Stimulated activated CD4-positive, alpha-beta T cell treated with anti-CD3 and anti-CD28 coated beads, Interleukin-1b, Interleukin-23, amount 100 ng/mL, for 48 hours (primary cell): ENCODE results near the gene NTNG2.

Experiments used
- DNase-seq: peaks from one replicate; pipeline ENCODE4 v3.0.0-alpha.2; 2020

The NTNG2 gene

DNA sequence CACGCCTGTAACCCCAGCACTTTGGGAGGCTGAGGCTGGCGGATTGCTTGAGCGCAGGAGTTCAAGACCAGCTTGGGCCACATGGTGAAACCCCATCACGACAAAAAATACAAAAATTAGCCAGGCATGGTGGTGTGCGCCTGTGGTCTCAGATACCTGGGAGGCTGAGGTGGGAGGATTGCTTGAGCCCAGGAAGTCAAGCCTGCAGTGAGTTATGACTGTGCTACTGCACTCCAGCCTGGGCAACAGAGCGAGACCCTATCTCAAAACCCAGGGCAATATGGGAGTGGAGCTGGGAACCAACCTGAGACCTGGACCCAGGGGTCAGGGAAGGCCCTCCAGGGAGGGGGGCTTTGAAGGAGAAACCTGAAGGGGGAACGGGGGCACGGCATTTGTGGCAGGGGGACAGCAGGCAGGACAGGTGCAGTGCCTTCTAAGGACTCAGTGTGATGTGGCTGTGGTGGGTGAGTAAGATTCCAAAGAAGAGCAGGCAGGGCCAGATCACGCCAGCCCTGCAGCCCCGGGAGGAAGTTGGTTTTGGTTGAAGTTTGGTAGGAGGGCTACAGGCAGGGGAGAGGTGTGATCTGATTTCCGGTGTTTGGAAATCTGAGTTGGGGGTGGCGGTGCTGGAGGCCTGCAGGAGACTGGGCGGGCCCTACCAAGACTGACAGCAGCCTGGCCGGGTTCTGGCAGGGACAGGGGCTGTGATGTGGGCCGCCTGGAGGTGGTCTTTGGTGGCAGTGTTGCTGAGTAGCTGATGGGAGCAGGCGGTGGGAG, 46.2 kb downstream of the NTNG2 start:
- DNase-seq, result peak; percentile 5

DNA sequence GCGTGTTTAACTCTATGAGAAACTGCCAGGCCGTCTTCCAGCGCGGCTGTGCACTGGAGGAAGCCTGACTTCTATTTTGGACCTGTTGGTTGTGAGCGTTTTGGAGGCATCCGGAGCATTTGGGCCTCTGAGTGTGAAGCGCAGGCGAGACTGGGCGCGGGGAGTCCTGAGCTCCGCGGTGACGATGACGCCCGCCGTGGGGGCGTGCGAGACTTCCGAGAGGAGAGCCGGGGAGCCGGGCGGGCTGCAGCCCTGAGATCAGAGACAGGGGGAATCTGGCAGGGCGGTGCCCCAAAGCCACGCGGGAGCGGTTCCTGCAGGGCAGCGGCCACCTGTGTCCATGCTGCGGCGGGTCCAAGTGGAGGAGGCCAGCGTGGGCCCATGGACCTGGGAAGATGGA, 47.4 kb downstream of the NTNG2 start:
- no peak for DNase-seq

DNA sequence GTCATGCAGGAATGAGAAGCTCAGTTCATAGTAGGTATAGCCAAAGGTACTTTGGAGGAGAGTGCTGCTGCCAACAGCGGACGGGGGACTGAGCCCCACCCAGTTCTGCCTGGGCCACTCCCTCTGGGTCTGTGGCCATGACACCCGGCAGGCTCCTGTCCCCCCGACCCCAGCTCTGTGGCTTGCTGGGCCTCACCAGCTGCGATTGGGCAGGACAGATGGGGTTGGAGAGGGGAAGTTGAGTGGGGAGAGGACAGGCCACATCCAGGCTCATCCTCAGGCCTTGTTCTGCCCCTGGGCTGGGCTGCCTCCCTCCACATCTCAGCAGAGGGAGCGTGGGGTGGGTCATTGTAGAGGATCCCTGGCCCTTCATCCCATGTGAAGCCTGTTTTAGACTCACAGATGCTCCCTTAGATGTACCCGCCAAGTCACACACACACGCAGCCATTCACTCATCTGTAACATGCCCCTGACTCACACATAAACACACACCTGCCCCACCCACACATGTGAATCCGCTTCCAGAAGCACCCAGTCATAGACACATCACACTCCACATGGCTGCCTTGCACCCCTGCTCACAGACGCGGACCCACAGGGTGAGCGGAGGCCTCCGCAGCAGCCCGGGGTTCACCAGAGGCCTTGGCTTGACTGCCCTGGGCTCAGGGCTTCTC, 48.8 kb downstream of the NTNG2 start:
- DNase-seq, result peak; percentile 35

DNA sequence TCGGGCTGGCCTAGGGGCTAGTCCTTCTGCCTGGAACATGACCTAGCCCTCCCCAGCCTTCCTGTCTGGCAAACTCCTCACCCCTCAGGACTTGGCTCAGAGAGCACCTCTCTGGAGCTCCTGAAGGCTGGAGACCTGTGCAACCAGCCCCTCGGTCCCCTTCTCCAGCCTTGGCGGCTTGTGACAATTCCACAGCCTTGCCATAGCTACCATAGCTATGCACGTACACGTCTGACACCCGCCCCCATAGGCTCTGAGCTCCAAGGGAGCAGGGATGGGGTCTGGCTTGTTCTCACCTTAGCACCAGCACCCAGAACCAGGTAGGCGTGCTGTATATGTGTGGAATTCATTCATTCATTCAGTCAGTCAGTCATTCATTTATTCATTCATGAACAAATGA, 49.7 kb downstream of the NTNG2 start:
- DNase-seq, result no peak

DNA sequence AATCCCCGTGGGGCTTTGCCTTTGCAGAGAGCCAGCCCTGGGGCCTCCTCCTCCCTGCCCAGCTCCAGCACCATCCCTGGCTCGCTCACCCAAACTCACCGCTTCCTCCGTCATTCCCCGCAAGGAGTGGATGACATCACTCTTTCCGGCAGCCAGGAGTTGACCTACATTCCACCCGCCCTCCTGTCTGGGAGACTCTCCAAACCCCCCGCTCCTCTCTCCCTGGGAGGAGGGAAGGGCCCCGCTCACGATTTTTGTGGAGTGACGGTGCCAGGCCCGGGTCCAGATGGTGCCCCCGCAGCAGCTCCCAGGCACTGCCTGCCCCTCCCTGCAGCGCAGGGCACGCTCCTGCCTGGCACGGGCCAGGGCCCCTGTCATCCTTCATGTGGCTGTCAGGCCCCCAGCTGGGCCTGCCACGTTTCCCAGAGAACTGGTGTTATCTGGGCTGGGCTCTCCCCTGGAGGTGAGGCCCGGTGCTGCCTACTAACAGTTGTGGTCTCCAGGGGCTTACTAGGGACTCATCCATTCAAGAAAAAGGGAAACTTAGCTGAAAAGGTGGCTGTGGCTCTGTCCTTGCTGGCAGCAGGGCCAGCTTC, 52.3 kb downstream of the NTNG2 start:
- DNase-seq, result no peak

DNA sequence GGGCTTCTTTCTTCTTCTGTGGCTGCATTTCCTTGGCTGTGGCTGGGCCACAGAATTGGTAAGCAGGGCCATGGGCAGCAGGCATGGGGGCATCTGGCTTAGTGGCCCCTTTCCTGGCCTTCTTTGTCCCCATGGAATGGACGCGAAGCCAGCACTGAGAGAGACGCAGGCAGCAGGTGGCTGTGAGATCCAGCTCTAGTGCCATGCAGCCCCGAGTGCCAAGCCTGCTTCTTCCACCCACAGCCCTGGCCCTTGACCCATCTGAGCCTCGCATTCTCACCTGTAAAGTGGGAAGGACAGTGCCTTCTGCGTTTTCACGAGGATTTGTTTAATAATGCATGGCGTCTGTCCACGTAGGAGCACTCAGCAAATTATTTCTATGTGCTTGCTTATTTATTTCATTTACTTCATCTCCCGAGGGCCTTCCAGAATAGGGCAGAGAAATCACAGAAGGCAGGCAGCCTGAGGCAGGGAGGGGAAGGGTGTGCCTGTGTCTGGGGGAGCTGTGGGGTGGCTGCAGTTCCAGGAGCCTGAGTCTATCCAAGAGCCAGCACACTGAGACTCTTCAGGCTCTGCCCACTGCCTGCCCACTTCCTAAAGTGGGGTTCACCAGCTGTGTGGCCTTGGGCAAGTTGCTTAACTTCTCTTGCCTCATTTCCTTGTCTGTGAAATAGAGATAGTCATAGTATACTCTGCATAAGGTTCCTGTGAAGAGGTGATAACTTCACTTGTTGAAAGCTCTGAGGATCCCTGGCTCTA, 55.2 kb downstream of the NTNG2 start:
- DNase-seq, result no peak

DNA sequence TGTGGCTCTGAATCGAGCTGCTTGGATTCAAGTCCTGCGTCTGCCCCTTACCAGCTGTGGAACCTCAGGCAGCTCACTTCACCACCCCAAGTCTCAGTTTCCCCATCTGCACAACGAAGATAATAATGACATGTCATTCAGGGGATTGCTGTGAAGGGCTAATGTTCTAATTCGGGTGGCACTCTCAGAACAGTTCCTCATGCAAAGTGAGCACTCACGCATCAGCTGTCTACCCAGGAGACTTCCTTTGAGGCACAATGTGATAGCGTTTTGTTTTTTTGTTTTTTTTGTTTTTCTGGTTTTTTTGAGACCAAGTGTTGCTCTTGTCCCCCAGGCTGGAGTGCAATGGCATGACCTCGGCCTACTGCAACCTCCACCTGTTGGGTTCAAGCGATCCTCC, 56.4 kb downstream of the NTNG2 start:
- DNase-seq, result no peak

DNA sequence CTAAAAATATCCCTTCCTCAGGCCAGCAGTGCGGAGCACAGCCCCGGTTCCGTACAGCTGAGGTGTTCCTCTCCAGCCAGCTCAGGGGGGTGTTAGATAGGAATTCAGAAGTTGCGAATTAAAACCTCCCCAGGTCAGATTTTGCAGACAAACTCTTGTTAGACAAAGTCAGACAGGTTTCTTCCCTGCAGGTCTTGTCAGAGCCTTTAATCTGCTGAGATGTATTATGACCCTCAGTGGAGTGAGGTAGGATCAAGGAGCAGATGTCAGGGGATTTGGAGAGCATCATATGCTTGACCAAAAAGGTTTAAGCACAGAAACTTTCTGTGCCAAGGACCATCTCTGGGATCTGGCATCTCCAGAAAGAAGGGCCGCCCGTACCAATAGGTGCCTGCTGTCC, 60.1 kb downstream of the NTNG2 start:
- DNase-seq, result no peak

DNA sequence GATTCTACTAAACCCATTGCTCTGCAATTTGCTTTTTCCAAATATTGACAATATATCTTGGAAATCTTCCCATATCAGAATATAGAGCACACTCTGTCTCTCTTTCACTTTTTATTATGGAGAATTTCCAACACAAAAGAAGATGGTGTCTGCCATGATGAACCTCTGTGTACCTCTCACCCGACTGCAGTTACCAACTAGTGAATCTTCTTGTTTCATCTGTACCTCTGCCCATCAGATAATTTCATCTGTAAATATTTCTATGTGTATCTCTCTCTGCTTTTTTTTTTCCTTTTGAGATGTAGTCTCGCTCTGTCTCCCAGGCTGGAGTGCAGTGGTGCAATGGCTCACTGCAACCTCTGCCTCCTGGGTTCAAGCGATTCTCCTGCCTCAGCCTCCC, 62.8 kb downstream of the NTNG2 start:
- no peak for DNase-seq

DNA sequence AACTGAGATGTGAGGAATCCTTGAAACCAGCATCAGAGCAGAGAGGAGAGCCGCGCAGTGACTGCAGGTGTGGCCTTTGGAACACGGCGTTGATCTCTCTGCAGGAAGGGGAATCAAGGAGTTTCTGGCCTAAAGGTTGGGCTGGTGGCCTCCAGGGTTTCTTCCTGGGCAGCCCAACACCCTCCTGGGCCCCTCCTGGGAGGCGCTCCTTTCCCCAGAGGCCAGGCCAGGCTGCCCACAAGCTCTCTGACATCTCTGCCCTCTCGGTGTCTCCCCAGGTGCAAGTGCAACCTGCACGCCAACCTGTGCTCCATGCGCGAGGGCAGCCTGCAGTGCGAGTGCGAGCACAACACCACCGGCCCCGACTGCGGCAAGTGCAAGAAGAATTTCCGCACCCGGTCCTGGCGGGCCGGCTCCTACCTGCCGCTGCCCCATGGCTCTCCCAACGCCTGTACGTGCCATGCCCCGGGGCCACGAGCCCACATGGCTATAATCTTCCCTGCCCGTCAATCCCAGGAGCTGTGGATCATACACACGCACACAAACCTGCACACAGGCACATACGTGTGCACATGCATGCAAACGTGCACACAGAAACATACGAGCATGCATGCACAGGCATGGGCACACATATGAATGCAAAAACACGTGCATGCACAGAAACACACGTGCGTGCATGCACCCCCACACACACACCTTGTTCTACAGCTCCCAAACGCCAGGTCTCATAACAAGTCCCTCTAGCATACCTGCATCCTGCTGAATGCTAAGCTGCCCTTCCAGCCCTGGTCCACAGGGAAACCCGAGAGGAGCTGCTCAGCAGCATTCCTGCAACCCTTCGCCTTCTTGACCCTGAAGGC, 64.9 kb downstream of the NTNG2 start:
- DNase-seq, result no peak

DNA sequence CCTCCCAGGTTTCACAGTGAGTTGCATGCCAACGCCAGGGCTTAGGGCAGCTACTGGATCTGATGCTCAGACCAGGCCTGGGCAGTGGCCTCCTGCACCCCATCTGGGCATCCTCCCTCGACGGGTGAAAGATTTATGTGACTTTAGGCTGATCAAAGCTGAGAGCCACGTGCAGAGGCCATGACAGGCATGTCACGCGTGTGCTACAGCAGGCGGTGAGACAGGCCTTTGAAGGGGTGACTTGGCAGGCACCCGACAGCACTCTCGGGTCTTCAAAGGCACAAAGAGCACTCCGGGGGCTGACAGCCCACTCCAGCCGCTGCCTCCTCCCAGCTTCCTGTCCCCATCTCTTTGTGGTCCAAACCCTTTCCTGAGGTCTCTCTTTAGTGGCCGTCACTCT, 66.2 kb downstream of the NTNG2 start:
- no peak for DNase-seq

DNA sequence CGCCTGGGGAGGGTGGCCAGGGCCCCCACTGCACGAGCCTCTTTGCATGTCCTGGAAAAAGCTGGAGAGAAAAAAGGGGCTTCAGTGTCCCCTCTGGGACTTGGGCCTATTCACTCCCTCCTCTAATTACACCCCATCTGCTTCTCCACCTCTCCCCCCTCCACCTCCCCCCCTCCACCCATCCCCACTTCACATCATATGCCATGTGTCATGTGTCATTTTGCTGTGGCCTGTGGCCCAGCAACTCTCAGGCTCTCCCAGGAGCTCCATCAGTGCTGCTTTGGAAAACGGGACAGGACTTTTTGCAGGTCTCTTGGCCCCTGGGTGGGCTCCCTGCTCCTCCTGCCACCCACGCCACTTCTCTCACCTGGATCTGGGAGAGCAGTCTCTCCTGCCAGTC, 68.7 kb downstream of the NTNG2 start:
- no peak for DNase-seq

DNA sequence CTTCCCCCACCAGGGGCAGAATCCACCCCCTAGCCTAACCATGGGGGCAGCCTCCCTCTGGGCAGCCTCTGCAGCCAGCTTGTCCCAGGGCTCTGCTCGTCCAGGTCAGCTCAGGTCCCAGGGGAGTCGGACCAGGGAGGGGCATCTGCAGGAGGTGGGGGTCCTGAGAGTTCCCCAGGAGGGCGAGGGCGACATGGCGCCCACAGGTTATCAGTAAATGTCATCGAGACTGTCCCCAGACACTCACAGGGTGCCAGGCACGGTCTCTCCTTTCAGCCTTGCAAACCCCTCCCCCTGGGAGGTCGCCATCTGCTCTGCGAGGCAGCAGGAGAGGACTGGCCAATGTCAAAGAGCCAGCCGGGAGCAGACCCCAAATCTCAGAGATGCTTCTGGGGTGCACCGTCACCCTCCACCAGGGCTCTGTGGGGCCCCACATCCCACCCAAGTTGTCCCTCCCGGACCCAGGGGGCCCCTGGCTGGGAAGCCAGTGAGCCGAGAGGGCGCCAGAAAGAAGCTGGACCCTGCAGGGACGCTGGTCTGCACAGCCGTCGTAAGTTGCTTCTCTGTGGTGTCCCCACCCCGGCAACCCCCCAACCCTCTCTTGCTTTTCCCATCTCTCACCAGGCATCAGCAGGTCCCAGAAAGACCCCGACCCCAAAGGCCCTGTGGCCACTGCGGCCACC, 69.3 kb downstream of the NTNG2 start:
- DNase-seq, result no peak

DNA sequence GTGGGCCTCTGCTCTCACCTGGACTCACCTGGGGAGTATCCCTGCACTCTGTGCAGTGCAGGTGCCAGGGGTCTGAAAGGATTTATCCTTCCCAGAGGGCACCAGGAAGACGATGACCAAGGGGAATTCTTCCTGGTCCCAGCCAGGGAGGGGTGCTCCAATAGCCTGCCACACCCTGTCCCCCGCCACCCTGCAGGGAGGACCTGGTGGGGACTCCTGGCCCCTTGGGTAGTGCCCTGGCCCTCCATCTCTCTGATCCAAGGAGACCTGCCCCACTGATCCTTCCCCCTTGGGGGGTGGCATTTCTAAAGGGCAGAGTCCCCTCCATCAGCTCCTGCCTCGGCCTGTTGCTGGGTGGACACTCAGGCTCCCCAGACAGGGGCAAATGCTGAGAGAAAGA, 70.7 kb downstream of the NTNG2 start:
- no peak for DNase-seq

DNA sequence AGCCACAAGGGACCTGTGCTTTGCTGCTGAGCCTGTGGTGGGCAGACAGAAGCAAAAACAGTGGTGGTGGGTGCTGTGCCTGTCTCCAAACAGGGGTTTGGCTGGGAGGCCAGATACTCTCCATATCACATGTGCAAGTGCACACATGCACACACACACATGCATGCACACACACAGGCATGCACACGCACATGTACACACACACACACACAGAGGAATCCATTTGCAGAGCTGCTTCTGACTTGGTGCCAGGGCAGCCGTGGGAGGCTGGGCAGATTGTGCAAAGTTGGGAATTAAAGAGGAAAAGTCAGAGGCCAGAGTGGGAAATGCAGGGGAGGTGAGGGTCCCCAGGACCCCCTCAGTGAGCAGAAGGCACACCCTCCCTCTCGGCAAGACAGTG, 71.3 kb downstream of the NTNG2 start:
- DNase-seq, result no peak

DNA sequence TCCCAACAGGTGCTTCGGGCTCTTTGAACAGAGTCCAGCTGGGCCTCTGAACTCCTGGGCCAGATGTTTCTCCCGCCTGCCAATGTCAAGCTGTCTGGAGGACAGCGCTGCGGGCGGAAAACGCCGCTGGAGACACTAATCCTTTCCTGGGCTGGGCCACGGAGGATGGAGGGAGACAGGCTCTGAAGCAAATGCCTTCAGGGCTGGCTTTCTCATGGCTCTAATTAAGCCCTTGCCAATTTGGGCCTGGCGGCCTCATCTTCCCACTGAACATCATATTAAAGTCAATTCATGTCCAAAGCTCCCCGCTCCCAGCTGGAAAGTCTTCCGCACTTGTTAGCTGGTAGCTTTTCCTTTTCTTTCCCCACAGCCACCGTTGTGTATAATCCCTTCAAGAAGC, 72.7 kb downstream of the NTNG2 start:
- DNase-seq, result no peak

DNA sequence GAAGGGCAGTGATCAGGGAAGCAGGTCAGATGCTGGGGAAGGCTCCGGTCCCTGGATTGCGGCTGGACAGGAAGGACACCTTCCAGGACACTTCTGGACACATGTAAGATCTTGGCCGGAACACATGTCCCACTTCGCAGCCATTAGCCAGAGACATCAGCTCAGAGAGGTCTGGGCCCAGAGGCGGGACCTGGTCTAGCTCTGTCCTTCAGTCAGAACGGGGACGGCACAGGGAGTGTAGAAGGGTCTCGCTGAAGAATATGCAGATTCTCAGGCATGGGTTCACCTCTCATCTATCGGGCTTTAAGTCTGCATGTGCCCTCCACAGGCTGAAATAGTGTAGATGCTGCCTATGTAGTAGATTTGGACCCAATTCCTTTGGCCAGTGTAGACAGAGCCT, 73.3 kb downstream of the NTNG2 start:
- DNase-seq, result no peak

DNA sequence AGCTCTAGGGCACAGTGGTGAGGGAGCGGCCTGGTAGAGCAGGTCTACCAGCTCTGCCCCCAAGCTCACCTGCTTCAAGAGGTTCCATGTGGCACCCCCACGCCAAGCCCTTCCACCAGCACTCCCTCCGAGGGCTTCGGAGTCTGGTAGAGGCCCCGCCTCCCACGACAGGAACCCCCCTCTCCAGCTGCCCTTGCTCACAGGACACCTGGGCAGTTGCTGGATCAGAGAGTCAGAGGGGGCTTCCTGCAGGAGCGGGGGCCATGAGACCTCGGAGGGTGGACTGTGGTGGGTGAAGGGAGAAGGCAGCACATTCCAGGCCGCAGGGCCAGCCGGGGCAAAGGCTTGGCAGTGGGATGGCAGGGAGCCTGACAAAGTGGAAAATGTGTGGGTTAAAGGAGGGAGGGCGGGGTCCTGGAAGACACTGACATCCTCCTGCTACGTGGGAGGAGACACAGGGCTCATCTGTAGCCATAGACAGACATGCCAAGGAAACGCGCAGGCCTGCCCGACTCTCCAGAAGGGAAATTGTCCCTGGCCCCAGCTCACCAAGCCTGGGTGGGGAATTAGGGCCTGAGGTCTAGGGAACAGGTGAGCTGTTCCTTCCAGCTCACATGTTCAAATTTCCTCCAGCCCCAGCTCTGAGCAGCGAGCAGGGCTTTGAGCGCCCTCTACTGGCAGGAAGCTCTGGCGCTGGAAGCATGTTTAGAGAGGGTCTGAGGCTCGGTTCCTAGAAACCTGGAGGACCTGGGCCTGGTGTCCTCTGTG, 74.2 kb downstream of the NTNG2 start:
- peak; percentile 78 for DNase-seq

DNA sequence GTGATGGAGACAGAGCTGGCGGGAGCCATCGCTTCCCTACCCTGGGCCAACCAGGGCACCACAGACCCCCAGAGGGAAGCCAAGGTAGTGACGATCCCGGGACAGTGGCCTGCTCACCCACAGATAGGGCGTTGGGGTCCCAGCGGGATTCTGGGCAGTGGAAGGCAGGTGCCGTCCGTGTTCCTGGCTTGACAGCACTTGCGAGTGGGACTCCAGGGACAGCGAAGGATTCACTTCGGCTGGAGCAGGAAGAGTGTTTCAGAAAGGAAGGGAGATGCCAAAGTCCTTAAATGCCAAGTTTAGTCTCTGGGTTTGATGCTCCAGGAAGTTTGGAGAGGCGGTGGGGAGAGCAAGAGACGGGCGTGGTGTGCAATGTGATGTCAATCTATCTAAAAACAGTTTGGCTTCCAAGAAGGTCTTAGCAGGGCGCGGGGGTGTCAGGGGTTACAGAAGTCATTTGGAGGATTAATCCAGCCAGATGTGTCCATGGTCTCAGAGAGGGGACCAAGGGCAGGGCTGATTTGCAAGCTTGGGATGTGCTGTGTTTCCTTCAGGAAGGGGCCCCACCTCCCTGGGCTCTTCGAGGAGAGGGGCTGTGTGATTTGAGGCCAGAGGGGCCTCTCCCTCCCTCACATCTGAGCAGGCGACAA, 74.9 kb downstream of the NTNG2 start:
- no peak for DNase-seq

DNA sequence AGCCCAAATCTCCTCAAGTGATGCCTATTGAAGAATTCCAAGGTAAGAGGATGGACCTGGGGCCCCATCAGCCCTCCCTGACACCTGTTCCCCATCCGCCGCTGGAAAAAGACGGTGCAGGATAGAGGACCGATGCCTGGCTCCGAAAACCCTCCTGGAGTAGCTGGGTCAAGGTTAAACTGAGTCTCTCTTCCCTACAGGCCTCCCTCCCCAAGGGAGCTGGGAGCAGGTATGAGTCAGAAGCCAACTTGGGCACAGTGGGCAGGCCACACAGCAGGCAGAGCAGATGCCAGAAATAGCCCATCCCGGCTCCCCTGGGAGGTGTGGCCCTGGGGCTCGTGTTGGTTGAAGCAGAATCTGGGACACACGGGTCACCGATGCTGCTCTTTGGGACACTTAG, 75.6 kb downstream of the NTNG2 start:
- no peak for DNase-seq
